MCF 10A (cell line): ENCODE results near the gene ZBTB7C. TPM values are rescaled to one million over a fixed set of nuclear protein-coding genes. Genes with fewer than 3 reads are reported as not detected.

ENCODE experiments used
- BruUV-seq: library from RNA; stranded (reverse); fragments of 400-500 nt; replicated peaks from 2 replicates; lab custom pipeline; 2021; lab: Mats Ljungman, UMichigan
- CTCF ChIA-PET: fragments of 300-600 bp; sonication (Branson Sonifier 250); formaldehyde crosslinking; extraction: SDS; loops from one replicate; lab custom pipeline; 2021; ENCODE audit warnings: antibody characterized with exemption, inconsistent platforms; lab: Yijun Ruan, JAX
- POLR2A ChIA-PET: fragments of 300-600, 350-650 bp; sonication (Branson Sonifier 250); formaldehyde crosslinking; extraction: SDS; loops from one replicate; lab custom pipeline; 2020; ENCODE audit warnings: antibody characterized with exemption, inconsistent platforms; lab: Yijun Ruan, JAX
- DNase-seq: peaks from one replicate; pipeline ENCODE4 v3.0.0-alpha.2; 2018; ENCODE audit not compliant: unreplicated experiment
- H3K27ac Mint-ChIP-seq: one replicate; pipeline ENCODE4 v1.8.0; 2022; ENCODE audit warnings: mild to moderate bottlenecking, low read depth, mixed read lengths; ENCODE audit not compliant: unreplicated experiment
- H3K27me3 Mint-ChIP-seq: one replicate; pipeline ENCODE4 v1.8.0; 2022; ENCODE audit warnings: mixed read lengths; ENCODE audit not compliant: insufficient read depth, unreplicated experiment
- H3K36me3 Mint-ChIP-seq: one replicate; pipeline ENCODE4 v1.8.0; 2022; ENCODE audit warnings: mild to moderate bottlenecking, moderate library complexity, mixed read lengths; ENCODE audit not compliant: insufficient read depth, unreplicated experiment
- H3K4me1 Mint-ChIP-seq: one replicate; pipeline ENCODE4 v1.8.0; 2022; ENCODE audit warnings: mixed read lengths; ENCODE audit not compliant: insufficient read depth, unreplicated experiment
- H3K4me3 Mint-ChIP-seq: one replicate; pipeline ENCODE4 v1.8.0; 2022; ENCODE audit warnings: mild to moderate bottlenecking, moderate library complexity, mixed read lengths; ENCODE audit not compliant: unreplicated experiment
- H3K9me3 Mint-ChIP-seq: one replicate; pipeline ENCODE4 v1.8.0; 2022; ENCODE audit warnings: mixed read lengths; ENCODE audit not compliant: unreplicated experiment
- intact Hi-C: fragments of 100-400 bp; cut with micrococcal nuclease; formaldehyde crosslinking; loops from 2 replicates; pipeline ENCODE4 v1.14.1; 2022
- total RNA-seq: library from RNA; stranded (reverse); gene quantifications from 2 replicates; pipeline ENCODE4 v1.2.3, GENCODE V29; 2022
- TF ChIP-seq, protein P1 (sequence below): fragments of 200-600 bp; IDR thresholded peaks from one replicate; pipeline ENCODE4 v1.8.0; 2022; ENCODE audit warnings: antibody characterized with exemption, mild to moderate bottlenecking; ENCODE audit not compliant: unreplicated experiment

The ZBTB7C gene
- total RNA-seq, 1 experiment from 2014 or later: 0.42 TPM

DNA sequence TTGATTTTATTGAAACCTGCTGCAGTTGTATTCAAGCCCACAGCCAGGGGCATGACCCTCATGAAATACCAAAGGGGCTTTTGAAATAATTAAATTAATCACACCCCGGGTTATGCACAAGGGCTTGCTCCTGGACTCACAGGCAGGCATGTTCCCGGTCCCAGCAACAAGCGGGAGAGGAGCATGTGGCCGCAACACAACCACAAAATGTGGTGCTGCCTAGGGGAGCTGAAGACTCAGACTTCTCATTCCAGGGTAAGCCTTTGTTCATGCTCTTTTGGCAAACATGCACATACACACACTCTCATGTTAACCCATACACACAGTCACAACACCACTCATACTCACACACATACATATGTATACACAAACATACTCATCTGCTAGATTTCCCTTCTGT, 245.1 kb downstream of the ZBTB7C start:
- no peak overlapping the region for H3K4me3 Mint-ChIP-seq
- CTCF ChIA-PET: no interaction called here
- no peaks in the 10 kb centered on the region for H3K36me3 Mint-ChIP-seq

DNA sequence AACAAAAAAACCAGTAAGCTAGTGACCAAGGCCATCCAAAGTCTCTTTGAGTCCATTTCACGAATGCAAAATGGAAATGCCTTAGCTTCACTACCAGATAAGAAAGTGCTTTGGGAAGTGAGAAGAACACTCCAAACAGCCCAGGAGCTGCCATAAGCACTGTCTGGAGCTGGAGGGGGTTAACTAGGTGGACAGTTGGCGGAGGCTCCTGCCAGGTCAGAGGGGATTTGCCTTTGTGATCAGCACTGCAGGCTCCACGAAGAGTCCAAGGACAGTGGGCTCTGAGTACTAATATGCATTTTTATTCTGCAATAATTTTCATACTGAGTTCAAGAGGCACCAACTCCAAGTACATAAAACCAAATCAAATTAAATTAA, 245.5 kb downstream of the ZBTB7C start:
- ChIA-PET POLR2A (interaction anchor here (1.6 kb wide), 1 partner anchor 10 kb away, joined by 4 read pairs; no protein-coding TSS in a partner anchor), CTCF (interaction anchor here (0.5 to 0.8 kb wide), 3 partner anchors 9 to 492 kb away, joined by 3 to 4 read pairs (median 3); no protein-coding TSS in a partner anchor)
- no peak overlapping the region for H3K4me3 Mint-ChIP-seq

More for the DNA sequence above, 245.1 kb downstream of the ZBTB7C start:
- no peak for DNase-seq
- POLR2A ChIA-PET: interaction anchor here (1.4 to 1.6 kb wide), 2 partner anchors 10 to 166 kb away, joined by 4 to 5 read pairs; no protein-coding TSS in a partner anchor
- Mint-ChIP-seq H3K27me3 (peaks cover 15% of the 10 kb centered on the region), H3K9me3 (no peaks in the 10 kb centered on the region), H3K27ac (no peak overlapping the region), H3K4me1 (no peaks in the 10 kb centered on the region)
- intact Hi-C loops: no loop called here
- TF ChIP-seq, protein P1, sequence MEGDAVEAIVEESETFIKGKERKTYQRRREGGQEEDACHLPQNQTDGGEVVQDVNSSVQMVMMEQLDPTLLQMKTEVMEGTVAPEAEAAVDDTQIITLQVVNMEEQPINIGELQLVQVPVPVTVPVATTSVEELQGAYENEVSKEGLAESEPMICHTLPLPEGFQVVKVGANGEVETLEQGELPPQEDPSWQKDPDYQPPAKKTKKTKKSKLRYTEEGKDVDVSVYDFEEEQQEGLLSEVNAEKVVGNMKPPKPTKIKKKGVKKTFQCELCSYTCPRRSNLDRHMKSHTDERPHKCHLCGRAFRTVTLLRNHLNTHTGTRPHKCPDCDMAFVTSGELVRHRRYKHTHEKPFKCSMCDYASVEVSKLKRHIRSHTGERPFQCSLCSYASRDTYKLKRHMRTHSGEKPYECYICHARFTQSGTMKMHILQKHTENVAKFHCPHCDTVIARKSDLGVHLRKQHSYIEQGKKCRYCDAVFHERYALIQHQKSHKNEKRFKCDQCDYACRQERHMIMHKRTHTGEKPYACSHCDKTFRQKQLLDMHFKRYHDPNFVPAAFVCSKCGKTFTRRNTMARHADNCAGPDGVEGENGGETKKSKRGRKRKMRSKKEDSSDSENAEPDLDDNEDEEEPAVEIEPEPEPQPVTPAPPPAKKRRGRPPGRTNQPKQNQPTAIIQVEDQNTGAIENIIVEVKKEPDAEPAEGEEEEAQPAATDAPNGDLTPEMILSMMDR: no peak
- no TSS peak for BruUV-seq

DNA sequence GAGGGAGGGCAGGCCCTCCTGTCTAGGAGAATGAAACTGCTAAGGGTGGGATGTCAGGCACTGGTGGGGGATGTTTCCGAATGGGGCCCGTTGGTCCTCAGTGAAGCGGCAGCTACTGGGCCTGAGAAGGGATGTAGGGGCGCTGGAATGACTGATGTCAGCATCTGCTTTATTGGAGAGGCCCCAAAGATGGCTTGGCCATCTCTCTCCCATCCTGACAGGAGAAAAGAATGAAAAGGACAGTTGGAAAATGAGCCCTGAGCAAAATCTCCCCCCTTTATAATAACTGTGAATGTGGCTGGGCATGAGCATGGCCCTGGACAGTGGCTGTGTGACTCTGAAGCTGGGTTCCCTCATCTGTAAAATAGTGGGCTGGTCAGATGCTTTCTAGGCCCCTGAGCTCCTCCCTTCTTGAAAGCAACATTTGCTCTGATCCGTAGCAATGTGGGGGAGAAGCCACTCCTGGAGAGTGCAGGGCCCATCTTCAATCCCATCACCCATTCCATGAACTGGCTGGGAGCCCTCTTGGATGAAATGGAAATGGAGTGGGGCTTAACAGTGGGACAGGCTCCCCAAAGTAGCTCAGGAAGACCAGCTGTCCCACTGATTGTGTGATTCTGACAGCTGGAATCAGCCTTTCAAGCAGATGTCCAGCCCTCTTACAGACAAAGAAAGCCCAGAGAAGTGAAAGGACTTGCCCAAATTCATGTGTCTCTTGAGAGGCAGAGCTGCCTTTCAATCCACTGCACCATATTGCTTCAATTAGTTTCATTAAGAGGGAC, 246.0 kb downstream of the ZBTB7C start:
- Mint-ChIP-seq H3K4me3 (no peak overlapping the region), H3K4me1 (no peaks in the 10 kb centered on the region), H3K27ac (no peak overlapping the region), H3K36me3 (peaks cover 6% of the 10 kb centered on the region), H3K27me3 (peaks cover 5% of the 10 kb centered on the region), H3K9me3 (no peaks in the 10 kb centered on the region)
- intact Hi-C loops: no loop called here
- no TSS peak for BruUV-seq
- POLR2A ChIA-PET: interaction anchor here (1.6 kb wide), 1 partner anchor 9 kb away, joined by 4 read pairs; no protein-coding TSS in a partner anchor
- no peak for DNase-seq
- CTCF ChIA-PET: interaction anchor here (0.5 to 1.6 kb wide), 6 partner anchors 8 to 491 kb away, joined by 3 to 6 read pairs (median 3); no protein-coding TSS in a partner anchor
- TF ChIP-seq, protein P1: no peak

More for the DNA sequence above, 245.5 kb downstream of the ZBTB7C start:
- Mint-ChIP-seq H3K27me3 (peaks cover 11% of the 10 kb centered on the region), H3K36me3 (peaks cover under 1% of the 10 kb centered on the region), H3K27ac (no peak overlapping the region), H3K4me1 (no peaks in the 10 kb centered on the region), H3K9me3 (no peaks in the 10 kb centered on the region)
- DNase-seq: no peak
- intact Hi-C loops: no loop called here
- TF ChIP-seq, protein P1: no peak
- BruUV-seq: no TSS peak

DNA sequence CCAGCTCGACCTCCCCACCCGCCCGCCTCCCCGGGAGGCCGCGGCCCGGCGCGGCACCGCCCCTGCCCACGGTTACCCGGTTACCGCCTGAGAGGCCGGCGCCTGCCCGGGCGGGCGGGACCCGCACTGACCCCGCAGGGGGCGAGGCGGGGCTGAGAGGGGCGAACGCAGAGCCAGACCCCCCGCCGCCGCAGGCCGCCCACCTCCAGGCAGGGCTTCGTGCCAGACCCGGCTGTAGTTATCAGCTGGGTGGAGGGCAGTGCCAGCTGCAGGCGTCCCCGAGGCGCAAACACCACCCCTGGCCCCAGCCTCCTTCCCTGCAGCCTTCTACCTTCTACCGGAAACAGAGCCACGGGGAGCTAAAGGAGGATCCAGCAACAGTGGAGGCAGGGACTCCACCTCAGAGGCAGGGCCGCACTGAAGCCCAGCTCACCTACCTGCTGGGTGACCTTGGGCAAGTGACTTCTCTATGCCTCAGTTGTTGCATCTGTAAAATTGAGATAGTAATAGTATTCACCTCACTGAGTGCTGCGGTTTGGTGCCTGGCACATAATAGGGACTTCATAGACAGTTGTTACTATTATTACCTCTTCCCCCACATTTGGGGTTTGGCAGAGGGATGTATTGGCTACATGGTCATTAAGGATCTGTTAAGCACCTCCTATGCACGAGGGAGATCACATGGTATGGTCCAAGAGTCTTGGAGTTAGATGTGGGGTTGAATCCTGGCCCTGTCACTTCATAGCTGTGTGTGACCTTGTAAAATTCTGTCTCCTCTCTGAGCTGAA, 247.1 kb downstream of the ZBTB7C start:
- peak; percentile 34 for DNase-seq
- no peak overlapping the region for H3K27ac Mint-ChIP-seq
- ChIA-PET CTCF (interaction anchor here (0.6 to 1.6 kb wide), 5 partner anchors 9 to 131 kb away, joined by 3 to 6 read pairs (median 4); no protein-coding TSS in a partner anchor), POLR2A (interaction anchor here (1.0 kb wide), 1 partner anchor 20 kb away, joined by 3 read pairs; no protein-coding TSS in a partner anchor)
- H3K4me1 Mint-ChIP-seq: no peaks in the 10 kb centered on the region
- H3K9me3 Mint-ChIP-seq: no peaks in the 10 kb centered on the region
- intact Hi-C loops: no loop called here
- TF ChIP-seq, protein P1: no peak
- no peaks in the 10 kb centered on the region for H3K27me3 Mint-ChIP-seq
- peaks cover 6% of the 10 kb centered on the region for H3K36me3 Mint-ChIP-seq
- H3K4me3 Mint-ChIP-seq: peak overlapping the region; percentile 76
- BruUV-seq: no TSS peak
